ENCODE results near the gene RAB28. TPM values are rescaled to one million over a fixed set of nuclear protein-coding genes. Genes with fewer than 3 reads are reported as not detected.
"Not testable (repeated sequence)": the region's sequence is repeated elsewhere in the genome, so short reads cannot be mapped to it uniquely, and the experiment has no call there.

Gene RAB28
- total and polyA plus RNA-seq, 12 donors, result 9.7 to 23.1 (median 15.3) TPM

GRCh38 chr4:13409324-13409723 is 74.8 kb downstream of the RAB28 start:
- intact Hi-C loops (cut with DNase I), result loop anchor here in 1 of 2 donors (10.0 kb wide), 1 partner anchor 135 kb away; the partner anchor contains the start of gene NKX3-2
- Histone ChIP-seq H3K9me3 (replicated peaks in 1 of 3) (no peaks in the 10 kb centered on the region), H3K27me3 (no peaks in the 10 kb centered on the region), H3K36me3 (replicated peaks in 1 of 2) (no peaks in the 10 kb centered on the region), H3K4me1 (replicated peaks in 1 of 2) (peaks cover 12 to 41% of the 10 kb centered on the region in 2 donors), H3K4me3 (no peak overlapping the region), H3K27ac (no peak overlapping the region)
- no peak for DNase-seq
- 98 to 100% (median 98%) methylated on average over 2 of the region's 2 CpGs for WGBS, 4 donors
- TF ChIP-seq, protein P1, sequence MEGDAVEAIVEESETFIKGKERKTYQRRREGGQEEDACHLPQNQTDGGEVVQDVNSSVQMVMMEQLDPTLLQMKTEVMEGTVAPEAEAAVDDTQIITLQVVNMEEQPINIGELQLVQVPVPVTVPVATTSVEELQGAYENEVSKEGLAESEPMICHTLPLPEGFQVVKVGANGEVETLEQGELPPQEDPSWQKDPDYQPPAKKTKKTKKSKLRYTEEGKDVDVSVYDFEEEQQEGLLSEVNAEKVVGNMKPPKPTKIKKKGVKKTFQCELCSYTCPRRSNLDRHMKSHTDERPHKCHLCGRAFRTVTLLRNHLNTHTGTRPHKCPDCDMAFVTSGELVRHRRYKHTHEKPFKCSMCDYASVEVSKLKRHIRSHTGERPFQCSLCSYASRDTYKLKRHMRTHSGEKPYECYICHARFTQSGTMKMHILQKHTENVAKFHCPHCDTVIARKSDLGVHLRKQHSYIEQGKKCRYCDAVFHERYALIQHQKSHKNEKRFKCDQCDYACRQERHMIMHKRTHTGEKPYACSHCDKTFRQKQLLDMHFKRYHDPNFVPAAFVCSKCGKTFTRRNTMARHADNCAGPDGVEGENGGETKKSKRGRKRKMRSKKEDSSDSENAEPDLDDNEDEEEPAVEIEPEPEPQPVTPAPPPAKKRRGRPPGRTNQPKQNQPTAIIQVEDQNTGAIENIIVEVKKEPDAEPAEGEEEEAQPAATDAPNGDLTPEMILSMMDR (IDR thresholded peaks at IDR 0.05), result no peak
- no peak for TF ChIP-seq POLR2A (IDR thresholded peaks at IDR 0.05)

GRCh38 chr4:13406156-13406555 is 78.0 kb downstream of the RAB28 start:
- not testable (repeated sequence) for H3K9me3 ChIP-seq (replicated peaks in 1 of 3); H3K36me3 ChIP-seq (replicated peaks in 1 of 2); H3K27ac ChIP-seq; H3K4me3 ChIP-seq; H3K27me3 ChIP-seq; DNase-seq
- WGBS, 4 donors, result 96 to 100% (median 98%) methylated on average over 3 of the region's 3 CpGs
- intact Hi-C loops (cut with DNase I), result loop anchor here in 1 of 2 donors (10.0 kb wide), 1 partner anchor 139 kb away; the partner anchor contains the start of gene NKX3-2
- H3K4me1 ChIP-seq (replicated peaks in 1 of 2), result peaks cover 5 to 13% of the 10 kb centered on the region in 2 donors

DNA sequence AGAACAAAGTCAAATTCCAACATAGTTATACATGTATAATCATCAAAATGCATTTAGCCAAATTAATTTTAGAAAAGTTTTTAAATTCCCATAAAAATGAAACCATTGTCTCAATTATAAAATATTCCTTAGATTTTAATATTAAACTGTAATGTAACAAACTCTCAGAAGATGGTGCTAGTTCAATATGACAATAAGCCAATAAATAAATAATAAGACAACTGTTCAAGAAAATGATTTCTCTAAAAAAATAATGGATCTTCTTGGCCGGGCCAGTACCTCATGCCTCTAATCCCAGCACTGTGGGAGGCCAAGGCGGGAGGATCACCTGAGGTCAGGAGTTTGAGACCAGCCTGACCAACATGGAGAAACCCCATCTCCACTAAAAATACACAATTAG is 80.3 kb downstream of the RAB28 start:
- 77 to 90% (median 83%) methylated on average over 2 of the region's 2 CpGs for WGBS, 4 donors
- Histone ChIP-seq H3K36me3 (replicated peaks in 1 of 2) (no peaks in the 10 kb centered on the region), H3K4me1 (replicated peaks in 1 of 2) (no peaks in the 10 kb centered on the region), H3K27ac (no peak overlapping the region), H3K9me3 (replicated peaks in 1 of 3) (no peaks in the 10 kb centered on the region), H3K27me3 (no peaks in the 10 kb centered on the region), H3K4me3 (no peak overlapping the region)
- DNase-seq, result no peak
- TF ChIP-seq, protein P1 (IDR thresholded peaks at IDR 0.05), result peak in 3 of 6 experiments; percentile 15 to 29 (median 22)
- no peak for TF ChIP-seq POLR2A (IDR thresholded peaks at IDR 0.05)
- intact Hi-C loops (cut with DNase I), result loop anchor here in 1 of 2 donors (10.0 kb wide), 1 partner anchor 141 kb away; the partner anchor contains the start of gene NKX3-2

GRCh38 chr4:13403326-13403725 is 80.8 kb downstream of the RAB28 start:
- TF ChIP-seq, protein P1 (IDR thresholded peaks at IDR 0.05), result no peak
- no peak for TF ChIP-seq POLR2A (IDR thresholded peaks at IDR 0.05)
- H3K4me1 ChIP-seq (replicated peaks in 1 of 2), result no peaks in the 10 kb centered on the region
- intact Hi-C loops (cut with DNase I), result loop anchor here in 1 of 2 donors (10.0 kb wide), 1 partner anchor 141 kb away; the partner anchor contains the start of gene NKX3-2
- no peak overlapping the region for H3K4me3 ChIP-seq
- 84 to 88% (median 86%) methylated on average over 4 of the region's 4 CpGs for WGBS, 4 donors
- no peaks in the 10 kb centered on the region for H3K9me3 ChIP-seq (replicated peaks in 1 of 3)
- DNase-seq, result no peak
- H3K27ac ChIP-seq, result no peak overlapping the region
- no peaks in the 10 kb centered on the region for H3K36me3 ChIP-seq (replicated peaks in 1 of 2)
- H3K27me3 ChIP-seq, result no peaks in the 10 kb centered on the region

GRCh38 chr4:13399257-13399656 is 84.9 kb downstream of the RAB28 start:
- Histone ChIP-seq H3K27ac (no peak overlapping the region), H3K9me3 (replicated peaks in 1 of 3) (no peaks in the 10 kb centered on the region), H3K27me3 (no peaks in the 10 kb centered on the region), H3K36me3 (replicated peaks in 1 of 2) (no peaks in the 10 kb centered on the region), H3K4me1 (replicated peaks in 1 of 2) (no peaks in the 10 kb centered on the region), H3K4me3 (no peak overlapping the region)
- DNase-seq, result no peak
- intact Hi-C loops (cut with DNase I), result no loop called here
- TF ChIP-seq, protein P1 (IDR thresholded peaks at IDR 0.05), result no peak
- TF ChIP-seq POLR2A (IDR thresholded peaks at IDR 0.05), result no peak

Data from adrenal gland (tissue), 12 donors.